K562 (cell line): ENCODE data around the gene GSTM2. TPM values are rescaled to one million over a fixed set of nuclear protein-coding genes. Genes with fewer than 3 reads are reported as not detected.
"Not testable (repeated sequence)": the region's sequence is repeated elsewhere in the genome, so short reads cannot be mapped to it uniquely, and the experiment has no call there.

Experiments used
- ATAC-seq: fragments of 200-7000 bp; cut with Tn5 transposase; 3 replicates; pipeline ENCODE4 v1.9.1; 2020; ENCODE audit warnings: moderate library complexity
- BruUV-seq: library from RNA; stranded (reverse); fragments of 400-500 nt; replicated peaks from 2 replicates; lab custom pipeline; 2021; lab: Mats Ljungman, UMichigan
- CTCF ChIA-PET: fragments of 300-600 bp; formaldehyde crosslinking; extraction: SDS; loops from one replicate; lab custom pipeline; 2021; ENCODE audit warnings: low intra/inter-chr PET ratio; lab: Yijun Ruan, JAX
- POLR2A ChIA-PET: fragments of 300-600, 350-650 bp; sonication (Branson Sonifier 250); formaldehyde crosslinking; extraction: SDS; loops from one replicate; lab custom pipeline; 2021; ENCODE audit warnings: antibody characterized with exemption, inconsistent platforms; lab: Yijun Ruan, JAX
- DNase-seq, 4 experiments: peaks; one replicate each; pipeline versions ENCODE4 v3.0.0 to v3.0.0-alpha.2; 2011 to 2018; ENCODE audit warnings: low spot score in 3 of 4, mixed read lengths in 3 of 4; ENCODE audit errors: extremely low read depth in 1 of 4
- FAIRE-seq: peaks from 2 replicates; lab custom pipeline; 2011; peaks lifted over from hg19 to GRCh38; lab: Jason Lieb, UNC
- H2AFZ ChIP-seq: 2 replicates; pipeline ENCODE4 v1.6.0; 2011; ENCODE audit warnings: low read depth, low read length, control low read depth, inconsistent platforms
- H3K27ac ChIP-seq: fragments of 200-600 bp; 3 replicates; pipeline ENCODE4 v1.8.0; 2011; ENCODE audit warnings: low read depth, mild to moderate bottlenecking, control low read depth, inconsistent platforms, low read length, moderate library complexity, mixed read lengths; ENCODE audit errors: extremely low read depth
- H3K27me3 ChIP-seq, 2 experiments: fragments of 300-600 bp in 1 of 2; 2 replicates in 1 of 2; 3 replicates in 1 of 2; pipeline versions ENCODE4 v1.6.0 to v1.8.0; 2011; ENCODE audit warnings: inconsistent platforms in 2 of 2, low read length in 2 of 2, mild to moderate bottlenecking in 1 of 2, mixed read lengths in 1 of 2, moderate library complexity in 1 of 2; ENCODE audit not compliant: control insufficient read depth in 2 of 2, insufficient read depth in 2 of 2
- H3K36me3 ChIP-seq: fragments of 300-600 bp; 3 replicates; pipeline ENCODE4 v1.8.0; 2011; ENCODE audit warnings: mild to moderate bottlenecking, low read length, inconsistent platforms; ENCODE audit not compliant: control insufficient read depth, insufficient read depth
- H3K4me1 ChIP-seq, 2 experiments: fragments of 200-600 bp in 1 of 2; replicated peaks in 1 of 2; 2 replicates in 1 of 2; 3 replicates in 1 of 2; pipeline versions ENCODE4 v1.5.1 to v1.8.0; 2011; ENCODE audit warnings: inconsistent platforms in 2 of 2, low read length in 2 of 2, mild to moderate bottlenecking in 1 of 2, mixed read lengths in 1 of 2, moderate library complexity in 1 of 2; ENCODE audit not compliant: control insufficient read depth in 2 of 2, insufficient read depth in 2 of 2
- H3K4me2 ChIP-seq: 2 replicates; pipeline ENCODE4 v1.6.1; 2011; ENCODE audit warnings: low read length, control low read depth, inconsistent platforms, mixed read lengths; ENCODE audit not compliant: insufficient read depth
- H3K4me3 ChIP-seq: fragments of 200-600 bp; sonication (generic), shearing (Covaris generic); 2 replicates; pipeline ENCODE4 v1.5.1; 2016; ENCODE audit warnings: control low read depth, inconsistent platforms
- H3K79me2 ChIP-seq: fragments of 200-600 bp; 3 replicates; pipeline ENCODE4 v1.8.0; 2011; ENCODE audit warnings: low read length, inconsistent platforms; ENCODE audit not compliant: control insufficient read depth, insufficient read depth
- H3K9ac ChIP-seq, 2 experiments: 2 replicates each; pipeline versions ENCODE4 v1.6.0 to v1.6.1; 2011; ENCODE audit warnings: low read depth in 2 of 2, low read length in 2 of 2, control low read depth in 1 of 2, inconsistent platforms in 1 of 2, mild to moderate bottlenecking in 1 of 2, mixed read lengths in 1 of 2; ENCODE audit not compliant: insufficient read depth in 1 of 2
- H3K9me1 ChIP-seq: one replicate; pipeline ENCODE4 v1.6.0; 2011; ENCODE audit warnings: inconsistent platforms, mild to moderate bottlenecking, low read length, moderate library complexity; ENCODE audit not compliant: control insufficient read depth, insufficient read depth
- H3K9me3 ChIP-seq: replicated peaks from 2 replicates; pipeline ENCODE4 v1.5.1; 2011; ENCODE audit warnings: low read depth, low read length, inconsistent platforms; ENCODE audit not compliant: control insufficient read depth, insufficient read depth
- H4K20me1 ChIP-seq: replicated peaks from 2 replicates; pipeline ENCODE4 v1.6.1; 2011; ENCODE audit warnings: low read length, inconsistent platforms, mixed read lengths; ENCODE audit not compliant: control insufficient read depth, insufficient read depth
- CBX1 ChIP-seq: sonication (generic); IDR thresholded peaks from 2 replicates; pipeline ENCODE4 v1.6.1; 2016; ENCODE audit warnings: antibody characterized with exemption, low read depth, mild to moderate bottlenecking
- CBX3 ChIP-seq, 2 experiments: IDR thresholded peaks; 1 replicate in 1 of 2; 2 replicates in 1 of 2; pipeline ENCODE4 v1.6.1; 2012; ENCODE audit warnings: inconsistent platforms in 2 of 2, low read length in 2 of 2, borderline replicate concordance in 1 of 2, control low read depth in 1 of 2
- CBX5 ChIP-seq: IDR thresholded peaks from 2 replicates; pipeline ENCODE4 v1.6.1; 2014; ENCODE audit warnings: low read depth, borderline replicate concordance
- KDM1A ChIP-seq, 2 experiments: fragments of 450-650 bp; IDR thresholded peaks; 2 replicates each; pipeline ENCODE4 v1.6.1; 2016; ENCODE audit warnings: mild to moderate bottlenecking in 2 of 2
- TFE3 ChIP-seq: fragments of 450-650 bp; formaldehyde crosslinking; IDR thresholded peaks from 2 replicates; pipeline ENCODE4 v1.4.0; 2020; ENCODE audit warnings: mild to moderate bottlenecking, mixed read lengths
- TRIM24 ChIP-seq, 2 experiments: fragments of 450-650 bp; IDR thresholded peaks; 2 replicates each; pipeline ENCODE4 v1.6.1; 2016
- TRIM28 ChIP-seq: fragments of 450-650 bp; IDR thresholded peaks from 2 replicates; pipeline ENCODE4 v1.6.1; 2017
- XRCC4 ChIP-seq: IDR thresholded peaks from one replicate; pipeline ENCODE4 v1.6.1; 2011; ENCODE audit not compliant: insufficient read depth, insufficient read length; ENCODE audit errors: extremely low read depth
- ZNF445 ChIP-seq: fragments of 250-450 bp; sonication (Bioruptor Pico); IDR thresholded peaks from 2 replicates; pipeline ENCODE4 v1.4.0; 2020; ENCODE audit warnings: low read depth, mild to moderate bottlenecking, moderate library complexity
- WGBS: fragments of 100-300 bp; shearing (Covaris generic); methylation state at CpG from one replicate; pipeline ENCODE4 v1.1.6; 2016; ENCODE audit warnings: low coverage, mixed read lengths; ENCODE audit not compliant: insufficient coverage; ENCODE audit errors: missing lambda C conversion rate; 5-methylcytosine and 5-hydroxymethylcytosine counted together
- in situ Hi-C: fragments of 300-500 bp; cut with MboI; formaldehyde crosslinking; loops from 4 replicates; pipeline ENCODE4 v1.15.0; 2018; ENCODE audit warnings: inconsistent platforms, mixed read lengths
- intact Hi-C: fragments of 100-400 bp; cut with micrococcal nuclease; formaldehyde crosslinking; loops from 2 replicates; pipeline ENCODE4 v1.14.2; 2022
- polyA plus RNA-seq, 8 experiments: library from polyadenylated mRNA; depleted of rRNA in 4 of 8; stranded (reverse) in 5 of 8; unstranded in 3 of 8; fragments of >200 nt; fragmentation: Nextera tagmentation in 2 of 8; fragmentation: Illumina TruSeq in 1 of 8; extraction: Ambion mirVana in 2 of 8; extraction: Trizol in 1 of 8; gene quantifications; 2 replicates each; pipeline versions ENCODE4 v1.2.1 to v1.2.3, GENCODE V29; 2011 to 2014; ENCODE audit warnings: inconsistent platforms in 1 of 8, missing spikeins in 1 of 8
- total RNA-seq, 7 experiments: library from RNA; depleted of rRNA in 6 of 7; stranded (reverse); fragments of >200 nt in 6 of 7; fragmentation: Illumina TruSeq in 2 of 7; extraction: Trizol in 2 of 7; gene quantifications; 2 replicates each; pipeline versions ENCODE4 v1.2.1 to v1.2.3, GENCODE V29; 2011 to 2021; ENCODE audit warnings: low replicate concordance in 1 of 7

The GSTM2 gene
- total and polyA plus RNA-seq, 9 of the 15 experiments (the other 6 are each of a cell fraction or from before 2014, with no cell fraction given): 1.6 to 15.1 (median 6.8) TPM

GRCh38 chr1:109705411-109705810 is 37.6 kb downstream of the GSTM2 start:
- Histone ChIP-seq H3K27me3 (peaks cover 0 to 8% of the 10 kb centered on the region in 2 experiments; a peak in 2 of 5 replicates), H3K4me3 (no peak overlapping the region), H4K20me1 (no peaks in the 10 kb centered on the region), H3K27ac (no peak overlapping the region), H3K36me3 (no peaks in the 10 kb centered on the region), H3K4me2 (no peak overlapping the region), H2AFZ (no peak overlapping the region), H3K79me2 (no peaks in the 10 kb centered on the region), H3K9ac (no peak overlapping the region), H3K9me3 (peaks cover 12% of the 10 kb centered on the region), H3K4me1 (no peaks in the 10 kb centered on the region; a peak in 1 of 5 replicates), H3K9me1 (no peaks in the 10 kb centered on the region)
- DNase-seq (peak in 3 of 4 experiments; percentile 0 to 1 (median 0)), ATAC-seq (no peak), FAIRE-seq (no peak)
- TF ChIP-seq TFE3 (CRISPR knock-in tag): 0 out of 2 replicates have a peak, but pooled peaks have one; percentile 10
- TF ChIP-seq XRCC4: no peak
- ChIA-PET CTCF (no interaction called here), POLR2A (interaction anchor here (0.6 to 0.7 kb wide), 3 partner anchors 279 to 1512 kb away, joined by 3 read pairs; partner anchors contain the start of gene AHCYL1)
- in situ Hi-C loops: no loop called here
- 2% methylated on average over 4 of the region's 4 CpGs for WGBS
- intact Hi-C loops: loop anchor here (5.0 kb wide), 1 partner anchor 33 kb away; no protein-coding TSS in a partner anchor
- no TSS peak for BruUV-seq

- in situ Hi-C loops, H3K4me1 ChIP-seq, H3K4me3 ChIP-seq, H3K79me2 ChIP-seq, CTCF ChIA-PET, H3K27ac ChIP-seq, H3K9ac ChIP-seq, FAIRE-seq, ATAC-seq, H3K4me2 ChIP-seq, H3K9me3 ChIP-seq, H3K27me3 ChIP-seq, H3K9me1 ChIP-seq, BruUV-seq, H2AFZ ChIP-seq, H3K36me3 ChIP-seq, H4K20me1 ChIP-seq: not testable (repeated sequence)
- peak in 1 of 2 experiments; percentile 71; a peak in 1 of 3 replicates for TF ChIP-seq CBX3 (IDR thresholded peaks at IDR 0.05; ENCODE audit: borderline replicate concordance in 1 of 2, low read length in 2 of 2)
- peak; percentile 90 for TF ChIP-seq ZNF445 (CRISPR knock-in tag)
- peak; percentile 91 for TF ChIP-seq CBX5
- TF ChIP-seq CBX1: 0 out of 2 replicates have a peak, but pooled peaks have one; percentile 49
- TF ChIP-seq TRIM28: peak; percentile 90
- 0 out of 4 replicates have a peak, but pooled peaks of 1 of the 2 experiments have one; percentile 6 for TF ChIP-seq KDM1A (IDR thresholded peaks at IDR 0.05)
- TF ChIP-seq TRIM24 (IDR thresholded peaks at IDR 0.05): peak; percentile 28 to 42; a peak in 1 of 4 replicates
- WGBS: 70% methylated on average over 4 of the region's 4 CpGs
- peak in 1 of 4 experiments; percentile 1 for DNase-seq
- POLR2A ChIA-PET: interaction anchor here (0.6 kb wide), 1 partner anchor 295 kb away, joined by 3 read pairs; no protein-coding TSS in a partner anchor
- intact Hi-C loops: loop anchor here (5.0 kb wide), 1 partner anchor 37 kb away; no protein-coding TSS in a partner anchor
These were observed 41.1 kb downstream of the GSTM2 start for GRCh38 chr1:109708949-109709348.
